Panc1 (cell line): Measurements from ENCODE around the gene TRIM62. TPM values are rescaled to one million over a fixed set of nuclear protein-coding genes. Genes with fewer than 3 reads are reported as not detected.

Source experiments
- ATAC-seq: fragments of 200-7000 bp; cut with Tn5 transposase; 2 replicates; pipeline ENCODE4 v1.9.1; 2020; ENCODE audit warnings: mild to moderate bottlenecking, moderate library complexity
- BruUV-seq: library from RNA; stranded (reverse); fragments of 400-500 nt; replicated peaks from 2 replicates; lab custom pipeline; 2021; lab: Mats Ljungman, UMichigan
- CTCF ChIA-PET: fragments of 300-600 bp; sonication (Branson Sonifier 250); formaldehyde crosslinking; loops from one replicate; lab custom pipeline; 2022; ENCODE audit warnings: antibody characterized with exemption; lab: Charles Lee
- POLR2A ChIA-PET: fragments of 300-600 bp; sonication (Branson Sonifier 250); formaldehyde crosslinking; loops from one replicate; lab custom pipeline; 2022; ENCODE audit warnings: antibody characterized with exemption; lab: Charles Lee
- DNase-seq: peaks from one replicate; pipeline ENCODE4 v3.0.0-alpha.2; 2010; ENCODE audit warnings: low read depth, low spot score
- H3K27ac ChIP-seq: 2 replicates; pipeline ENCODE4 v1.5.1; 2011; ENCODE audit warnings: mild to moderate bottlenecking, low read length, inconsistent platforms
- H3K27me3 ChIP-seq: fragments of 200-500 bp; sonication (Bioruptor generic); 2 replicates; pipeline ENCODE4 v1.6.0; 2014; ENCODE audit warnings: low read length, inconsistent platforms; ENCODE audit not compliant: control insufficient read depth, insufficient read depth
- H3K36me3 ChIP-seq: fragments of 200-500 bp; sonication (Bioruptor generic); 2 replicates; pipeline ENCODE4 v1.5.1; 2014; ENCODE audit warnings: inconsistent platforms, mild to moderate bottlenecking, low read length, moderate library complexity; ENCODE audit not compliant: control insufficient read depth, insufficient read depth
- H3K4me1 ChIP-seq: 2 replicates; pipeline ENCODE4 v1.5.1; 2011; ENCODE audit warnings: inconsistent platforms, mild to moderate bottlenecking, low read length, moderate library complexity; ENCODE audit not compliant: control insufficient read depth, insufficient read depth
- H3K4me3 ChIP-seq, 2 experiments: 2 replicates each; pipeline ENCODE4 v1.5.1; 2011 to 2012; ENCODE audit warnings: low read depth in 2 of 2, low read length in 2 of 2, mild to moderate bottlenecking in 2 of 2, inconsistent platforms in 1 of 2, moderate library complexity in 1 of 2
- H3K9me3 ChIP-seq: fragments of 200-500 bp; sonication (Bioruptor generic); 2 replicates; pipeline ENCODE4 v1.5.1; 2014; ENCODE audit warnings: low read depth, mild to moderate bottlenecking, inconsistent platforms, low read length, moderate library complexity; ENCODE audit not compliant: control insufficient read depth, insufficient read depth
- POLR2AphosphoS5 ChIP-seq: IDR thresholded peaks from 2 replicates; pipeline ENCODE4 v1.6.1; 2012; ENCODE audit warnings: mild to moderate bottlenecking, low read depth, low read length, moderate library complexity
- SIN3A ChIP-seq: IDR thresholded peaks from 2 replicates; pipeline ENCODE4 v1.6.1; 2012; ENCODE audit warnings: low read depth, mild to moderate bottlenecking, low read length, moderate library complexity, borderline replicate concordance; ENCODE audit not compliant: insufficient read depth
- TCF7L2 ChIP-seq: IDR thresholded peaks from 2 replicates; pipeline ENCODE4 v1.6.1; 2011; ENCODE audit warnings: mild to moderate bottlenecking, low read depth, low read length, inconsistent platforms
- in situ Hi-C: cut with HindIII; loops from 2 replicates; pipeline ENCODE4 v1.10.0; 2016; ENCODE audit warnings: low sequenced_read_pairs, low pct_unique_long_range_greater_than_20kb
- intact Hi-C: fragments of 100-400 bp; cut with micrococcal nuclease; formaldehyde crosslinking; loops from one replicate; pipeline ENCODE4 v1.10.0; 2022; ENCODE audit not compliant: unreplicated experiment
- total RNA-seq: library from RNA; stranded (reverse); gene quantifications from one replicate; pipeline ENCODE4 v1.2.1, GENCODE V29; 2021; ENCODE audit not compliant: unreplicated experiment
- TF ChIP-seq, protein P1 (sequence below): fragments of 450-650 bp; IDR thresholded peaks from 2 replicates; pipeline ENCODE4 v1.5.1; 2017; ENCODE audit warnings: mild to moderate bottlenecking
- TF ChIP-seq, protein P2 (sequence below), 2 experiments: IDR thresholded peaks; 2 replicates each; pipeline ENCODE4 v1.6.1; 2011 to 2012; ENCODE audit warnings: low read depth in 2 of 2, control low read depth in 1 of 2, low read length in 1 of 2, mild to moderate bottlenecking in 1 of 2, moderate library complexity in 1 of 2; ENCODE audit not compliant: insufficient read depth in 1 of 2

TRIM62 gene
- total RNA-seq, 1 experiment from 2014 or later = 7.4 TPM

DNA sequence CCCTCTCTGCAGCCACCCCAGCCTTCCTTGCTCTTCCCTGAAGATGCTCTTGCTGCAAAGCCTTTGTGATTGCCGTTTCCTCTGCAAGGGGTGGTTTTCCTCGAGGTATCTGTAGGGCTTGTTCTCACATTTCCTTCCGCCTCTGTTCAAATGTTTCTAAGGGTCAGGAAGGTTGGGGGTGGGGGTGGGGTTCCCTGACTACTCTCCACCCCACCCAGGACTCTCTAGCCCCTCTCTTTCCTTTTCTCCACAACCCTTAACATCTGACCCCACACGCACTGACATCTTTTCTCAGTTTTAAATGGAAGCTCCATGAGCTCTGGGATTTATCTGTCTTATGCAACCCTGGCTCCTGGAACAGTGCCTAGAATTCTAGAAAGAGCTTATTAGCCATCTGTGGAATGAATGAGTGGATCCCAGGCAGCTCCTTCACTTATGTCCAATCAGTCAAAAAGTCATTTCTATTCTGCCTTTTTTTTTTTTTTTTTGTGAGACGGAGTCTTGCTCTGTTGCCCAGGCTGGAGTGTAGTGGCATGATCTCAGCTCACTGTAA is 47.2 kb upstream of the TRIM62 start:
- no peak for ATAC-seq
- Histone ChIP-seq H3K36me3 (no peaks in the 10 kb centered on the region), H3K4me1 (no peaks in the 10 kb centered on the region), H3K9me3 (peaks cover 11% of the 10 kb centered on the region), H3K27me3 (peaks cover 4% of the 10 kb centered on the region; the same call in 1 of the 2 replicates), H3K27ac (no peak overlapping the region), H3K4me3 (no peak overlapping the region)
- in situ Hi-C loops (no loop called here), intact Hi-C loops (no loop called here)
- DNase-seq = no peak
- BruUV-seq = no TSS peak
- CTCF ChIA-PET = interaction anchor here (0.7 kb wide), 1 partner anchor 146 kb away, joined by 9 read pairs; no protein-coding TSS in a partner anchor
- TF ChIP-seq, protein P1, sequence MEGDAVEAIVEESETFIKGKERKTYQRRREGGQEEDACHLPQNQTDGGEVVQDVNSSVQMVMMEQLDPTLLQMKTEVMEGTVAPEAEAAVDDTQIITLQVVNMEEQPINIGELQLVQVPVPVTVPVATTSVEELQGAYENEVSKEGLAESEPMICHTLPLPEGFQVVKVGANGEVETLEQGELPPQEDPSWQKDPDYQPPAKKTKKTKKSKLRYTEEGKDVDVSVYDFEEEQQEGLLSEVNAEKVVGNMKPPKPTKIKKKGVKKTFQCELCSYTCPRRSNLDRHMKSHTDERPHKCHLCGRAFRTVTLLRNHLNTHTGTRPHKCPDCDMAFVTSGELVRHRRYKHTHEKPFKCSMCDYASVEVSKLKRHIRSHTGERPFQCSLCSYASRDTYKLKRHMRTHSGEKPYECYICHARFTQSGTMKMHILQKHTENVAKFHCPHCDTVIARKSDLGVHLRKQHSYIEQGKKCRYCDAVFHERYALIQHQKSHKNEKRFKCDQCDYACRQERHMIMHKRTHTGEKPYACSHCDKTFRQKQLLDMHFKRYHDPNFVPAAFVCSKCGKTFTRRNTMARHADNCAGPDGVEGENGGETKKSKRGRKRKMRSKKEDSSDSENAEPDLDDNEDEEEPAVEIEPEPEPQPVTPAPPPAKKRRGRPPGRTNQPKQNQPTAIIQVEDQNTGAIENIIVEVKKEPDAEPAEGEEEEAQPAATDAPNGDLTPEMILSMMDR = no peak
- TF ChIP-seq SIN3A = no peak
- no peak for TF ChIP-seq TCF7L2
- TF ChIP-seq, protein P2, sequence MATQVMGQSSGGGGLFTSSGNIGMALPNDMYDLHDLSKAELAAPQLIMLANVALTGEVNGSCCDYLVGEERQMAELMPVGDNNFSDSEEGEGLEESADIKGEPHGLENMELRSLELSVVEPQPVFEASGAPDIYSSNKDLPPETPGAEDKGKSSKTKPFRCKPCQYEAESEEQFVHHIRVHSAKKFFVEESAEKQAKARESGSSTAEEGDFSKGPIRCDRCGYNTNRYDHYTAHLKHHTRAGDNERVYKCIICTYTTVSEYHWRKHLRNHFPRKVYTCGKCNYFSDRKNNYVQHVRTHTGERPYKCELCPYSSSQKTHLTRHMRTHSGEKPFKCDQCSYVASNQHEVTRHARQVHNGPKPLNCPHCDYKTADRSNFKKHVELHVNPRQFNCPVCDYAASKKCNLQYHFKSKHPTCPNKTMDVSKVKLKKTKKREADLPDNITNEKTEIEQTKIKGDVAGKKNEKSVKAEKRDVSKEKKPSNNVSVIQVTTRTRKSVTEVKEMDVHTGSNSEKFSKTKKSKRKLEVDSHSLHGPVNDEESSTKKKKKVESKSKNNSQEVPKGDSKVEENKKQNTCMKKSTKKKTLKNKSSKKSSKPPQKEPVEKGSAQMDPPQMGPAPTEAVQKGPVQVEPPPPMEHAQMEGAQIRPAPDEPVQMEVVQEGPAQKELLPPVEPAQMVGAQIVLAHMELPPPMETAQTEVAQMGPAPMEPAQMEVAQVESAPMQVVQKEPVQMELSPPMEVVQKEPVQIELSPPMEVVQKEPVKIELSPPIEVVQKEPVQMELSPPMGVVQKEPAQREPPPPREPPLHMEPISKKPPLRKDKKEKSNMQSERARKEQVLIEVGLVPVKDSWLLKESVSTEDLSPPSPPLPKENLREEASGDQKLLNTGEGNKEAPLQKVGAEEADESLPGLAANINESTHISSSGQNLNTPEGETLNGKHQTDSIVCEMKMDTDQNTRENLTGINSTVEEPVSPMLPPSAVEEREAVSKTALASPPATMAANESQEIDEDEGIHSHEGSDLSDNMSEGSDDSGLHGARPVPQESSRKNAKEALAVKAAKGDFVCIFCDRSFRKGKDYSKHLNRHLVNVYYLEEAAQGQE (IDR thresholded peaks at IDR 0.05; ENCODE audit: insufficient read depth in 1 of 2, low read depth in 2 of 2, low read length in 1 of 2) = no peak
- TF ChIP-seq POLR2AphosphoS5 = no peak
- POLR2A ChIA-PET = interaction anchor here (0.6 to 0.7 kb wide), 2 partner anchors 24 to 84 kb away, joined by 5 to 10 read pairs; no protein-coding TSS in a partner anchor

- TF ChIP-seq POLR2AphosphoS5 (no peak), TCF7L2 (no peak), SIN3A (no peak)
- TF ChIP-seq, protein P2 (IDR thresholded peaks at IDR 0.05; ENCODE audit: insufficient read depth in 1 of 2, low read depth in 2 of 2, low read length in 1 of 2) = no peak
- H3K9me3 ChIP-seq = peaks cover 14% of the 10 kb centered on the region
- DNase-seq (no peak), ATAC-seq (no peak)
- peaks cover 4% of the 10 kb centered on the region; the same call in 1 of the 2 replicates for H3K27me3 ChIP-seq
- no peak overlapping the region for H3K27ac ChIP-seq
- in situ Hi-C loops (no loop called here), intact Hi-C loops (no loop called here)
- POLR2A ChIA-PET = no interaction called here
- no TSS peak for BruUV-seq
- H3K4me3 ChIP-seq = no peak overlapping the region
- no peaks in the 10 kb centered on the region for H3K4me1 ChIP-seq
- H3K36me3 ChIP-seq = no peaks in the 10 kb centered on the region
- CTCF ChIA-PET = no interaction called here
These were observed 43.7 kb upstream of the TRIM62 start for GRCh38 chr1:33225586-33225985.
